ENCODE results near the gene LRRK1.

LRRK1 gene

GRCh38 chr15:100949691-100950090, 30.5 kb downstream of the LRRK1 start:
- Mint-ChIP-seq H3K27me3 (peaks cover 4% of the 10 kb centered on the region), H3K36me3 (ENCODE audit: low read depth) (no peaks in the 10 kb centered on the region), H3K4me3 (no peak overlapping the region), H3K9me3 (no peaks in the 10 kb centered on the region), H3K27ac (no peak overlapping the region), H3K4me1 (no peaks in the 10 kb centered on the region)
- no peak for DNase-seq
- no peak for ATAC-seq

DNA sequence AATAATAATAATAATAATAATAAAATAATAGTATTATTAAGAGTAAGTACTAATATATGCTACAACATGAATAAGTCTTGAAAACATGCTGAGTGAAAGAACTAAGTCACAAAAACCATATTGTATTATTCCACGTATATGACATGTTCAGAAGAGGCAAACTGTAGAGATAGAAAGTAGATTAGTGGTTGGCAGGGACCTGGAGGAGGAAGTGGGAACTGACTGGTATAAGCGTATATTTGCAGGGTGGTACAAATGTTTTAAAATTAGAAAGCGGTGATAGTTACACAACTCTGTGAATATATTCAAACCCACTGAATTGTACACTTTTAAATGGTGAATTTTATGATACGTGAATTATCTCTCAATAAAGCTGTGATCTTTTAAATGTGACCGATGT, 32.8 kb downstream of the LRRK1 start:
- no peak overlapping the region for H3K27ac Mint-ChIP-seq
- ATAC-seq (no peak), DNase-seq (no peak)
- peaks cover 4% of the 10 kb centered on the region for H3K27me3 Mint-ChIP-seq
- H3K4me3 Mint-ChIP-seq = no peak overlapping the region
- H3K36me3 Mint-ChIP-seq (ENCODE audit: low read depth) = no peaks in the 10 kb centered on the region
- H3K9me3 Mint-ChIP-seq = no peaks in the 10 kb centered on the region
- H3K4me1 Mint-ChIP-seq = no peaks in the 10 kb centered on the region

DNA sequence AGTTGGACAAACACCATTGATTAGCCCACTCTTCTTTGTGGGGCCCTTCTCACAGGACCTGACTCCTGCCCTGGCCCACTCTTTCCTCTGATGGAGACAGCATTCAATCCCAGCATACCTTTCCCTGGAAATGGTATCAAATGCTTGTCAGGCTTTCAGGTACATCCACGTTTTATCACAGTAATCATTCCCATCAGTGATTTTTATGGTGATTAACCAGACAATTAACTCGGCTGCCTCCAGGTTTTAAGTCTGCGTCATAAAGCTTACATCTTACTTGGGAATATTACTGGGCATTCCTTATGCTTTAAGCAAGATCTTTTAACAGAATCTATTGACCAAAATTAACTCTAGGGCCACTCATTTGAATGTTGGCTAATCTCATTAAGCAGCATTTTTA, 33.4 kb downstream of the LRRK1 start:
- no peak for DNase-seq
- no peaks in the 10 kb centered on the region for H3K4me1 Mint-ChIP-seq
- no peak for ATAC-seq

DNA sequence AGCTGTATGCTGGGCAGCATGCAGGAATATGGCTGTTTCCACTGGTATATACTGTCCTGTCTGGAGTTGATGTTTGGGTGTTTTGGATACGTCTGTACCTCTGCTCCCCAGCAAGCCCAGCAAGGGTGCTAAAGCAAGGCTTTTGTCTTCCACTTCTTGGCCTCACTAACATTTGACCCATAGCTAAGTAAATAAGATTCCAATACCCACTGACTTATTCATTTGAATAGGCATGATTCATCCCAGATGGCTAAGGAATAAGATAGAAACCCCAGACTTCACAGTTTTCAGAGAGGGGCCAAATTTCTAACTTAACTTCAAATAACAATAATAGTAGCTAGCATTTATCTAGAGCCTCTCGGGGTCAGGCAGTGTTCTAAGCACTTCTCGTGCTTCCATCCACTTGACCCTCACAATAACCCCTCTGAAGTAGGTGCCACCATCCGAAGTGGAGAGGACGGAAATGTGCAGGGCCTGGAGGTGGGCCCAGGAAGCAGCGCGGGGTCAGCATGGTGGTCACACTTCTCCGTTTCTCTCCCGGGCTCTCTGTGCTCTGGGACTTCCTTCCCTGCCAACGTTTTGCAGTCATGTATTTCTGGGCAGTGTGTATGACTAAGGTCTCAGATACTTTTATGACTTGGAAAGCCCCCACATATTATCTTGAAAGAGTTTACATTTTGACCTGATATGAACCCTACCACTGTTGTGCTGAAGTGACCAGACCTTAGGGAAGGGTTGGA, 39.3 kb downstream of the LRRK1 start:
- ATAC-seq (peak; percentile 24), DNase-seq (no peak)
- Mint-ChIP-seq H3K27ac (no peak overlapping the region), H3K9me3 (no peaks in the 10 kb centered on the region), H3K27me3 (peaks cover 19% of the 10 kb centered on the region), H3K36me3 (ENCODE audit: low read depth) (no peaks in the 10 kb centered on the region), H3K4me1 (no peaks in the 10 kb centered on the region), H3K4me3 (no peak overlapping the region)

More for the DNA sequence above, 33.4 kb downstream of the LRRK1 start:
- Mint-ChIP-seq H3K4me3 (no peak overlapping the region), H3K36me3 (ENCODE audit: low read depth) (no peaks in the 10 kb centered on the region), H3K27ac (no peak overlapping the region), H3K9me3 (no peaks in the 10 kb centered on the region), H3K27me3 (peaks cover 6% of the 10 kb centered on the region)

GRCh38 chr15:100959066-100960050, 40.2 kb downstream of the LRRK1 start:
- H3K9me3 Mint-ChIP-seq = no peaks in the 10 kb centered on the region
- H3K4me3 Mint-ChIP-seq = no peak overlapping the region
- H3K27ac Mint-ChIP-seq = no peak overlapping the region
- no peaks in the 10 kb centered on the region for H3K36me3 Mint-ChIP-seq (ENCODE audit: low read depth)
- no peaks in the 10 kb centered on the region for H3K4me1 Mint-ChIP-seq
- peaks cover 21% of the 10 kb centered on the region for H3K27me3 Mint-ChIP-seq
- ATAC-seq (no peak), DNase-seq (no peak)

DNA sequence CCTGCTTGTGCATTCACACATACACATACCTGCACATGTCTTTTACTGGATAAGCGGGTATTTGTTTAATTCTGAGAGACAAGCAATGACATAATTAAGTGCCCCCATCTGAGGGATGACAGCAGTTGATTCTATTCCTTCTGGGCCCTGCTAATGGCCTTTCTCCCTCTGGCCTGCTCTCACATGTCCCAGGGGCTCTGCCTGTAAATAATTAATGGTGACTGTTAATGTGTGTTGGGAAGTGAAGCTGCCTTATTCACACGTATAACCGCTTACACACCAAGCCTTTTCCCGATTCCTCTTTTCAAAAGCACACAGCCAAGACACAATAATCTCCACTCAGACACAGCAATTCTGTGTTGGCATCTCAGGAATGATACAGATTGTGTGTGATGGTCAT, 47.8 kb downstream of the LRRK1 start:
- H3K4me1 Mint-ChIP-seq = no peaks in the 10 kb centered on the region
- no peak overlapping the region for H3K4me3 Mint-ChIP-seq
- peaks cover 4% of the 10 kb centered on the region for H3K9me3 Mint-ChIP-seq
- H3K36me3 Mint-ChIP-seq (ENCODE audit: low read depth) = no peaks in the 10 kb centered on the region
- DNase-seq (no peak), ATAC-seq (no peak)
- peaks cover 21% of the 10 kb centered on the region for H3K27me3 Mint-ChIP-seq
- no peak overlapping the region for H3K27ac Mint-ChIP-seq

GRCh38 chr15:100968050-100968966, 49.2 kb downstream of the LRRK1 start:
- H3K27ac Mint-ChIP-seq = no peak overlapping the region
- no peak for ATAC-seq

DNA sequence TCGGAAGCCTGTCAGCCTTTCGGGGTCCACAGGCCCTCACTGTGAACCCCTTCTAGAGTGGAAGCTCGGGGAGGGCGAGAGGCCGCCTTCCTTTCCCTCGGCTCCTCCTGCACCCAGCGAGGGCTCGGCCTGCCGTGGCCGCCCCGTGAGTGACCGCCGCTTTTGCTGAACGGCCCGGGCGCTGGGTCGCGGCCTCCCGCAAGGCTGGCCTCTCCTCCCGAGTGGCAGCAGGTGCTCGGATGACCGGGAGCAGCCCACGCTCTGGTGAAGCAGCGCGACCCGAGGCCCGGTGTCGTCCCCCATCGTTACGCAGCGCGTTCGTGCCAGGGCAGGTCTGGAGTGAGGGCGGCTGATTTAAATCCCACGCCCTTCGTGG, 53.8 kb downstream of the LRRK1 start:
- Mint-ChIP-seq H3K27ac (no peak overlapping the region), H3K36me3 (ENCODE audit: low read depth) (no peaks in the 10 kb centered on the region), H3K4me3 (no peak overlapping the region), H3K9me3 (peaks cover 4% of the 10 kb centered on the region), H3K4me1 (no peaks in the 10 kb centered on the region), H3K27me3 (peaks cover 49% of the 10 kb centered on the region)
- ATAC-seq (no peak), DNase-seq (no peak)

More at GRCh38 chr15:100968050-100968966, 49.2 kb downstream of the LRRK1 start:
- Mint-ChIP-seq H3K4me3 (no peak overlapping the region), H3K4me1 (no peaks in the 10 kb centered on the region), H3K9me3 (peaks cover 4% of the 10 kb centered on the region), H3K36me3 (ENCODE audit: low read depth) (no peaks in the 10 kb centered on the region), H3K27me3 (peaks cover 25% of the 10 kb centered on the region)
- DNase-seq = no peak

DNA sequence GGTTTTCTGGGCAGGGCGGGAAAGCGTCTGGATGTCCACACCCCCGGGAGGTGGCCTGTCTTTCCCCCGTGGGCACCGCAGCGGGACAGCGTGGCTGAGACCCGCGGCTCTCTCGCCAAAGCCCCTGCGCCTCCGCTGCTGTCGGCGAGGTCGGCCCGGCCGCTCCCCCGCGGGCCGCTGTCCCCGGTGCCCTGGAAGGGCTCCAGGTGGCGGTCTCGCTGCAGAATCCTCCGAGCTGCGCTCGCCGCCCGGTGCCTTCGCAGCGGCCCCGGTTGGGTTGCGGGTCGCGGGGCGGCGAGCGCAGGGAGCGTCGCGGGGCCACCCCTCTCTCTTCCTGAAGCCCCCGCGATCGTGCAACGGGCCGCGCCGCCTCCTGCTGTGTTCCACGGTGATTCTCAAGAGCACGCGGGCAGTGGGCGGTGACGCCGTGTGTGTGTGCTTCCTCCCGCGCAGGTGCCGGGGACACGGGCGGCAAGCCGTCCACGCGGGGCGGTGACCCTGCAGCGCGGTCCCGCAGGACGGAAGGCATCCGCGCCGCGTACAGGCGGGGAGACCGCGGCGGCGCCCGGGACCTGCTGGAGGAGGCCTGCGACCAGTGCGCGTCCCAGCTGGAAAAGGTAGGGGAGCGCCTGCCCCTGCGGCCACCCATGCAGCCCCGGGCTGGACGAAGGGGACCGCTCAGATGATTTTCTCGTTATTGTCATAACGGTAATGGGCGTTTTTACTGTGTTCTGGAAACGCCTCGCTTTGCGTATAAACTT, 54.4 kb downstream of the LRRK1 start:
- DNase-seq (no peak), ATAC-seq (no peak)
- Mint-ChIP-seq H3K27ac (no peak overlapping the region), H3K4me3 (no peak overlapping the region), H3K36me3 (ENCODE audit: low read depth) (no peaks in the 10 kb centered on the region), H3K4me1 (no peaks in the 10 kb centered on the region), H3K27me3 (peaks cover 51% of the 10 kb centered on the region), H3K9me3 (peaks cover 4% of the 10 kb centered on the region)

GRCh38 chr15:100975043-100975442, 55.9 kb downstream of the LRRK1 start:
- Mint-ChIP-seq H3K27me3 (peaks cover 43% of the 10 kb centered on the region), H3K9me3 (peaks cover 10% of the 10 kb centered on the region), H3K4me3 (no peak overlapping the region), H3K4me1 (no peaks in the 10 kb centered on the region), H3K27ac (no peak overlapping the region), H3K36me3 (ENCODE audit: low read depth) (no peaks in the 10 kb centered on the region)
- no peak for ATAC-seq
- no peak for DNase-seq

GRCh38 chr15:100980410-100981046, 61.4 kb downstream of the LRRK1 start:
- Mint-ChIP-seq H3K9me3 (peaks cover 9% of the 10 kb centered on the region), H3K4me1 (no peaks in the 10 kb centered on the region), H3K27me3 (peaks cover 12% of the 10 kb centered on the region), H3K4me3 (no peak overlapping the region), H3K27ac (no peak overlapping the region), H3K36me3 (ENCODE audit: low read depth) (no peaks in the 10 kb centered on the region)
- DNase-seq = no peak
- no peak for ATAC-seq

GRCh38 chr15:100981086-100981485, 61.9 kb downstream of the LRRK1 start:
- H3K4me3 Mint-ChIP-seq = no peak overlapping the region
- H3K4me1 Mint-ChIP-seq = no peaks in the 10 kb centered on the region
- no peaks in the 10 kb centered on the region for H3K36me3 Mint-ChIP-seq (ENCODE audit: low read depth)
- no peak overlapping the region for H3K27ac Mint-ChIP-seq
- peaks cover 9% of the 10 kb centered on the region for H3K9me3 Mint-ChIP-seq
- peak; percentile 20 for ATAC-seq
- H3K27me3 Mint-ChIP-seq = peaks cover 9% of the 10 kb centered on the region
- DNase-seq = no peak

GRCh38 chr15:100983221-100983620, 64.1 kb downstream of the LRRK1 start:
- Mint-ChIP-seq H3K9me3 (peaks cover 9% of the 10 kb centered on the region), H3K36me3 (ENCODE audit: low read depth) (no peaks in the 10 kb centered on the region), H3K4me1 (no peaks in the 10 kb centered on the region), H3K27me3 (peaks cover 1% of the 10 kb centered on the region), H3K4me3 (no peak overlapping the region), H3K27ac (no peak overlapping the region)
- DNase-seq (no peak), ATAC-seq (no peak)
